Activated CD8-positive, alpha-beta T cell treated with anti-CD3 and anti-CD28 coated beads, Interleukin-2, amount 10 ng/mL, durations not matched to agents 7 days and 5 days (primary cell): ENCODE data around the gene CKS1B. TPM values are rescaled to one million over a fixed set of nuclear protein-coding genes. Genes with fewer than 3 reads are reported as not detected.

ENCODE experiments used
- ATAC-seq: fragments of 150-1000 bp; cut with Tn5 transposase; one replicate; pipeline ENCODE4 v1.10.0; 2021; ENCODE audit warnings: moderate library complexity
- CTCF ChIA-PET: fragments of 350-600 bp; sonication (Branson Sonifier 250); formaldehyde crosslinking; loops from one replicate; lab custom pipeline; 2021; ENCODE audit warnings: antibody characterized with exemption; lab: Charles Lee
- POLR2A ChIA-PET: fragments of 350-600 bp; sonication (Branson Sonifier 250); formaldehyde crosslinking; loops from one replicate; lab custom pipeline; 2021; ENCODE audit warnings: antibody characterized with exemption; lab: Charles Lee
- DNase-seq: peaks from one replicate; pipeline ENCODE4 v3.0.0-alpha.2; 2020
- H3K27ac Mint-ChIP-seq: one replicate; pipeline ENCODE4 v1.8.0; 2021; ENCODE audit warnings: mild to moderate bottlenecking, mixed read lengths
- H3K27me3 Mint-ChIP-seq: one replicate; pipeline ENCODE4 v1.8.0; 2021; ENCODE audit warnings: low read depth, mixed read lengths
- H3K36me3 Mint-ChIP-seq: one replicate; pipeline ENCODE4 v1.8.0; 2021; ENCODE audit warnings: low read depth, mixed read lengths
- H3K4me1 Mint-ChIP-seq: one replicate; pipeline ENCODE4 v1.8.0; 2021; ENCODE audit warnings: low read depth, mixed read lengths
- H3K4me3 Mint-ChIP-seq: one replicate; pipeline ENCODE4 v1.8.0; 2021; ENCODE audit warnings: mild to moderate bottlenecking, mixed read lengths
- H3K9me3 Mint-ChIP-seq: one replicate; pipeline ENCODE4 v1.8.0; 2022; ENCODE audit warnings: mixed read lengths; ENCODE audit not compliant: insufficient read depth
- total RNA-seq, 2 experiments: library from RNA; stranded (reverse); gene quantifications; one replicate each; pipeline ENCODE4 v1.2.3, GENCODE V29; 2021

The CKS1B gene
- total RNA-seq, 2 experiments from 2014 or later: 151 to 153 TPM

- peaks cover 60% of the 10 kb centered on the region for H3K4me1 Mint-ChIP-seq
- H3K36me3 Mint-ChIP-seq: peaks cover 58% of the 10 kb centered on the region
- H3K27me3 Mint-ChIP-seq: no peaks in the 10 kb centered on the region
- H3K4me3 Mint-ChIP-seq: no peak overlapping the region
- DNase-seq: no peak
- ChIA-PET CTCF (interaction anchor here (0.8 to 1.7 kb wide), 3 partner anchors 23 to 94 kb away, joined by 3 to 5 read pairs (median 4); partner anchors contain the start of gene ADAM15), POLR2A (interaction anchor here (1.0 to 4.2 kb wide), 2 partner anchors 12 to 32 kb away, joined by 3 to 23 read pairs; partner anchors contain the start of gene PBXIP1)
- peak overlapping the region; percentile 25 for H3K27ac Mint-ChIP-seq
- H3K9me3 Mint-ChIP-seq: no peaks in the 10 kb centered on the region
- no peak for ATAC-seq
Observed at GRCh38 chr1:154967331-154967950, 7.0 kb upstream of the CKS1B start.

- H3K27ac Mint-ChIP-seq: peak overlapping the region; percentile 20
- POLR2A ChIA-PET: no interaction called here
- H3K4me3 Mint-ChIP-seq: no peak overlapping the region
- DNase-seq (no peak), ATAC-seq (no peak)
- H3K4me1 Mint-ChIP-seq: peaks cover 55% of the 10 kb centered on the region
- CTCF ChIA-PET: interaction anchor here (0.8 to 1.5 kb wide), 2 partner anchors 14 to 49 kb away, joined by 3 read pairs; no protein-coding TSS in a partner anchor
- no peaks in the 10 kb centered on the region for H3K9me3 Mint-ChIP-seq
- H3K36me3 Mint-ChIP-seq: peaks cover 53% of the 10 kb centered on the region
- no peaks in the 10 kb centered on the region for H3K27me3 Mint-ChIP-seq
Observed at GRCh38 chr1:154968731-154969130, 5.8 kb upstream of the CKS1B start.

GRCh38 chr1:154969246-154969645 is 5.2 kb upstream of the CKS1B start:
- ChIA-PET CTCF (interaction anchor here (0.7 to 3.6 kb wide), 4 partner anchors 7 to 550 kb away, joined by 3 to 16 read pairs (median 3); partner anchors contain the start of gene PYGO2), POLR2A (interaction anchor here (2.3 to 3.1 kb wide), 2 partner anchors 8 to 13 kb away, joined by 11 to 15 read pairs; partner anchors contain the start of genes PBXIP1 and PYGO2)
- DNase-seq (no peak), ATAC-seq (no peak)
- H3K27ac Mint-ChIP-seq: peak overlapping the region; percentile 12
- H3K9me3 Mint-ChIP-seq: no peaks in the 10 kb centered on the region
- no peaks in the 10 kb centered on the region for H3K27me3 Mint-ChIP-seq
- no peak overlapping the region for H3K4me3 Mint-ChIP-seq
- peaks cover 52% of the 10 kb centered on the region for H3K4me1 Mint-ChIP-seq
- H3K36me3 Mint-ChIP-seq: peaks cover 48% of the 10 kb centered on the region

GRCh38 chr1:154969860-154970452 is 4.5 kb upstream of the CKS1B start:
- no peak overlapping the region for H3K27ac Mint-ChIP-seq
- ChIA-PET CTCF (interaction anchor here (0.7 to 3.6 kb wide), 5 partner anchors 8 to 550 kb away, joined by 3 to 16 read pairs (median 6); partner anchors contain the start of genes PBXIP1 and PYGO2), POLR2A (interaction anchor here (1.4 to 3.1 kb wide), 3 partner anchors 8 to 18 kb away, joined by 4 to 15 read pairs (median 11); partner anchors contain the start of genes PBXIP1 and PYGO2)
- DNase-seq: no peak
- ATAC-seq: no peak
- no peaks in the 10 kb centered on the region for H3K27me3 Mint-ChIP-seq
- H3K4me1 Mint-ChIP-seq: peaks cover 52% of the 10 kb centered on the region
- H3K36me3 Mint-ChIP-seq: peaks cover 43% of the 10 kb centered on the region
- no peak overlapping the region for H3K4me3 Mint-ChIP-seq
- H3K9me3 Mint-ChIP-seq: no peaks in the 10 kb centered on the region

- ChIA-PET POLR2A (interaction anchor here (0.7 to 3.1 kb wide), 4 partner anchors 9 to 17 kb away, joined by 3 to 15 read pairs (median 8); partner anchors contain the start of genes PBXIP1 and PYGO2), CTCF (interaction anchor here (0.7 to 3.6 kb wide), 5 partner anchors 9 to 46 kb away, joined by 3 to 16 read pairs (median 6); partner anchors contain the start of genes PBXIP1 and PYGO2)
- Mint-ChIP-seq H3K27me3 (no peaks in the 10 kb centered on the region), H3K4me3 (no peak within 1 kb of the TSS), H3K4me1 (peaks cover 52% of the 10 kb centered on the region), H3K9me3 (no peaks in the 10 kb centered on the region), H3K36me3 (peaks cover 36% of the 10 kb centered on the region), H3K27ac (peak within 1 kb of the TSS; percentile 28)
- peak; percentile 40 for DNase-seq
- ATAC-seq: no peak
Observed at GRCh38 chr1:154970631-154971340, 3.7 kb upstream of the CKS1B start, which contains the start of gene SHC1. TSS of gene SHC1 (minus strand) at chr1:154970747. CDS start at chr1:154970526, 221 bp downstream.

- POLR2A ChIA-PET: interaction anchor here (0.9 to 4.2 kb wide), 5 partner anchors 10 to 37 kb away, joined by 3 to 28 read pairs (median 11); partner anchors contain the start of genes FLAD1, PBXIP1 and PYGO2
- H3K4me3 Mint-ChIP-seq: no peak overlapping the region
Observed at GRCh38 chr1:154971341-154971998, 3.0 kb upstream of the CKS1B start.

GRCh38 chr1:154972213-154972516 is 2.3 kb upstream of the CKS1B start:
- Mint-ChIP-seq H3K4me1 (peaks cover 50% of the 10 kb centered on the region), H3K27ac (peak overlapping the region; percentile 12), H3K27me3 (no peaks in the 10 kb centered on the region), H3K4me3 (no peak overlapping the region), H3K9me3 (no peaks in the 10 kb centered on the region), H3K36me3 (peaks cover 33% of the 10 kb centered on the region)
- ChIA-PET CTCF (interaction anchor here (3.6 to 4.7 kb wide), 2 partner anchors 10 to 11 kb away, joined by 16 to 22 read pairs; partner anchors contain the start of genes FLAD1 and PYGO2), POLR2A (interaction anchor here (0.7 to 4.2 kb wide), 5 partner anchors 11 to 90 kb away, joined by 3 to 28 read pairs (median 6); partner anchors contain the start of genes FLAD1, PBXIP1 and PYGO2)
- ATAC-seq: no peak
- no peak for DNase-seq

More at GRCh38 chr1:154971341-154971998, 3.0 kb upstream of the CKS1B start:
- CTCF ChIA-PET: interaction anchor here (0.7 to 4.7 kb wide), 6 partner anchors 10 to 46 kb away, joined by 3 to 22 read pairs (median 7); partner anchors contain the start of genes FLAD1, PBXIP1 and PYGO2
- H3K4me1 Mint-ChIP-seq: peaks cover 52% of the 10 kb centered on the region
- no peak for ATAC-seq
- H3K27ac Mint-ChIP-seq: peak overlapping the region; percentile 23
- no peak for DNase-seq
- no peaks in the 10 kb centered on the region for H3K9me3 Mint-ChIP-seq
- no peaks in the 10 kb centered on the region for H3K27me3 Mint-ChIP-seq
- H3K36me3 Mint-ChIP-seq: peaks cover 35% of the 10 kb centered on the region

GRCh38 chr1:154972517-154973343 is 1.8 kb upstream of the CKS1B start:
- Mint-ChIP-seq H3K4me3 (no peak overlapping the region), H3K27me3 (no peaks in the 10 kb centered on the region), H3K4me1 (peaks cover 48% of the 10 kb centered on the region), H3K36me3 (peaks cover 33% of the 10 kb centered on the region), H3K27ac (peak overlapping the region; percentile 37), H3K9me3 (no peaks in the 10 kb centered on the region)
- ChIA-PET CTCF (interaction anchor here (1.9 to 4.7 kb wide), 7 partner anchors 11 to 89 kb away, joined by 4 to 22 read pairs (median 18); partner anchors contain the start of genes FLAD1 and PYGO2), POLR2A (interaction anchor here (0.7 to 4.2 kb wide), 12 partner anchors 8 to 96 kb away, joined by 3 to 31 read pairs (median 7); partner anchors contain the start of genes FLAD1 and PYGO2)
- no peak for DNase-seq
- ATAC-seq: no peak

GRCh38 chr1:154973344-154974101 is 958 bp upstream of the CKS1B start:
- H3K4me3 Mint-ChIP-seq: no peak overlapping the region
- H3K36me3 Mint-ChIP-seq: peaks cover 33% of the 10 kb centered on the region
- no peaks in the 10 kb centered on the region for H3K9me3 Mint-ChIP-seq
- no peak overlapping the region for H3K27ac Mint-ChIP-seq
- no peaks in the 10 kb centered on the region for H3K27me3 Mint-ChIP-seq
- peak; percentile 17 for ATAC-seq
- POLR2A ChIA-PET: interaction anchor here (0.7 to 4.2 kb wide), 18 partner anchors 9 to 368 kb away, joined by 3 to 31 read pairs (median 8); partner anchors contain the start of genes FLAD1, PBXIP1, PMVK and PYGO2
- peaks cover 45% of the 10 kb centered on the region for H3K4me1 Mint-ChIP-seq
- CTCF ChIA-PET: interaction anchor here (1.0 to 4.7 kb wide), 13 partner anchors 9 to 304 kb away, joined by 3 to 22 read pairs (median 4); partner anchors contain the start of genes FLAD1, PBXIP1 and PYGO2
- peak; percentile 97 for DNase-seq
